HT-29 (cell line): ENCODE data around the gene TIMP2. TPM values are rescaled to one million over a fixed set of nuclear protein-coding genes. Genes with fewer than 3 reads are reported as not detected.
"Not testable (repeated sequence)": the region's sequence is repeated elsewhere in the genome, so short reads cannot be mapped to it uniquely, and the experiment has no call there.

Experiments used
- DNase-seq: peaks from one replicate; pipeline ENCODE4 v3.0.0-alpha.2; 2015; ENCODE audit warnings: low spot score
- total RNA-seq: library from RNA; depleted of rRNA; stranded (reverse); fragments of >200 nt; shearing (Covaris generic); gene quantifications from 2 replicates; pipeline ENCODE4 v1.2.3, GENCODE V29; 2014

Gene TIMP2
- total RNA-seq, 1 experiment from 2014 or later, result 12.6 TPM

DNA sequence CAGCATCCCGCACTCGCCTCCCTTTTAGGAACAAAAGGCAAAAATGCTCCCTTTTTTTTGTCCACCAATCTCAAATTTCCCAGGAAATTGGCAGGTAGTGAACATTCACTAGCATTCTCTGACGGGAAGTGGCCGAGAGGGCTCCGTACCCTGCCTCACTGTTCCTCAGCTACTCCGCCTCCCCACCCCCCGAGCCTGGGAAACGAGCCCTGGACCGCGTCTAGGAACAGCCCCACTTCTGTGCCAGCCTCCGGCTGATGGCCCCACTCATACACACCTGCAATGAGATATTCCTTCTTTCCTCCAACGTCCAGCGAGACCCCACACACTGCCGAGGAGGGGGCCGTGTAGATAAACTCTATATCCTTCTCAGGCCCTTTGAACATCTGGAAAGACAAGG, 54.6 kb downstream of the TIMP2 start:
- DNase-seq, result no peak

DNA sequence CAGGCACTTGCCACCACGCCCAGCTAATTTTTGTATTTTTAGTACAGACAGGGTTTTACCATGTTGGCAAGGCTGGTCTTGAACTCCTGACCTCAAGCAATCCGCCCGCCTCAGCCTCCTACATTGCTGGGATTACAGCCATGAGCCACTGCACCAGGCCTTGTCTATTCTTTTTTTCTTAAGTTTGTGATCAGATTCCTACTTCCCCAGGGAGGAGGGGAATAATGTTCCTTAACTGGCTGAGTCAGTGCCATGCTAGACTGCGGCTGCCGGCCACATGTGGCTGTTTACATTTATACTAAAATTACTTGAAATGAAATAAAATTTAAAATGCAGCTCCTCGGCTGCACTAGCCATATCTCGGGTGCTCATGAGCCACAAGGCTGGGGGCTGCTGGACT, 56.8 kb downstream of the TIMP2 start:
- no peak for DNase-seq

DNA sequence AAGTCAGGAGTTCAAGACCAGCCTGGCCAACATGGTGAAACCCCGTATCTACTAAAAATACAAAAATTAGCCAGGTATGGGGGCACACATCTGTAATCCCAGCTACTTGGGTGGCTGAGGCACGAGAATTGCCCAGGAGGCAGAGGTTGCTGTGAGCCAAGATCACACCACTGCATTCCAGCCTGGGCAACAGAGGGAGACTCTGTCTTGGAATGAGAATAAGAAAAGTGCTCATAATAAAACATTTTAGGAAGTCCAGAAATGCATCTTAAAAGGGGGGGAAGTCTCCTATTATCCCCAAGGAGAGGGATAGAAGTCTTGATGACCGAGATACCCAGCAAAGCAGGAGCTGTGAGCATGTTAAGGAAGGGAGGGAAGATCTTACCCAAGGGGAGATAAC, 58.1 kb downstream of the TIMP2 start:
- not testable (repeated sequence) for DNase-seq

DNA sequence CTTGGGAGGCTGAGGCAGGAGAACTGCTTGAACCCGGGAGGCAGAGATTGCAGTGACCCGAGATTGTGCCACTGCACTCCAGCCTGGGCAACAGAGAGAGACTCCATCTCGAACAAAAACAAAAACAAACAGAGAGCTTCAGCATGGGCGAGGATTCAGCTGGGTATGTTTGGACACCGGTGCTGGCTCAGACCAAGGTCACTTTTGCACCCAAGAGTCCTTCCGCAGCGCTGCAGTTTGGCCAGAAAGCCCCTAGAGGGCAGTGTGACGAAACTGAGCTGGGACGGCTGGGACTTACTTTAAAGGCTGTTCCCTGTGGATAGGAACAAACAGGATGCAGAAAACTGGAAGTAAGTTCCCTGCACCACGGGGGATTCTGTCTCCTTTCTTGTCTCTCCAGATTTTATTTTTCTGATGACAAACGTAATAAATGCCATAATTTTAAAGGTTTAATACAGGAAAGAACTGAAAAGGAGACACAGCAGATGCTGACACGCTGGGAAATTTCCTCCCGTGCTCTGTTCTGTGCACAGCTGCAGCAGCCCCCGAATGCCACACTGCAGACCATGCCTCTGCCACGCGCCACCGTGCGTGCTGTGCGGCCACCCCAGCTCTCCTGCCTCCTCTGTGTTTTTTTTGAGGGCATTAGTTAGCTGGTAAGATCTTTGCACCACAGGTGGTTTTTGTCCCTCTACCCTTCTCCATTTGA, 59.4 kb downstream of the TIMP2 start:
- peak; percentile 93 for DNase-seq

DNA sequence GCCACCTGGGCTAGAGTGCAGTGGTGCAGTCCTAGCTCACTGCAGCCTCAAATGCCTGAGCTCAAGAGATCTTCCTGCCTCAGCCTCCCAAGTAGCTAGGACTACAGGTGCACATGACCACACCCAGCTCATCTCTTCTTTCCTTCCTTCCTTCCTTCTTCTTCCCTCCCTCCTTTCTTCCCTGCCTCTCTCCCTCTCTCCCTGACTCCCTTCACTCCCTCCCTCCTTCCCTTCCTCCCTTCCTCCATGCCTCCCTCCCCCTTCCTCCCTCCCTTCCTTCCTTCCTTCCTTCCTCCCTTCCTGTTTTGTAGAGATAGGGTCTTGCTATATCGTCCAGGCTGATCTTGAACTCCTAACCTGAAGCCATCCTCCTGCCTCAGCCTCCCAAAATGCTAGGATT, 61.1 kb downstream of the TIMP2 start:
- DNase-seq, result no peak

DNA sequence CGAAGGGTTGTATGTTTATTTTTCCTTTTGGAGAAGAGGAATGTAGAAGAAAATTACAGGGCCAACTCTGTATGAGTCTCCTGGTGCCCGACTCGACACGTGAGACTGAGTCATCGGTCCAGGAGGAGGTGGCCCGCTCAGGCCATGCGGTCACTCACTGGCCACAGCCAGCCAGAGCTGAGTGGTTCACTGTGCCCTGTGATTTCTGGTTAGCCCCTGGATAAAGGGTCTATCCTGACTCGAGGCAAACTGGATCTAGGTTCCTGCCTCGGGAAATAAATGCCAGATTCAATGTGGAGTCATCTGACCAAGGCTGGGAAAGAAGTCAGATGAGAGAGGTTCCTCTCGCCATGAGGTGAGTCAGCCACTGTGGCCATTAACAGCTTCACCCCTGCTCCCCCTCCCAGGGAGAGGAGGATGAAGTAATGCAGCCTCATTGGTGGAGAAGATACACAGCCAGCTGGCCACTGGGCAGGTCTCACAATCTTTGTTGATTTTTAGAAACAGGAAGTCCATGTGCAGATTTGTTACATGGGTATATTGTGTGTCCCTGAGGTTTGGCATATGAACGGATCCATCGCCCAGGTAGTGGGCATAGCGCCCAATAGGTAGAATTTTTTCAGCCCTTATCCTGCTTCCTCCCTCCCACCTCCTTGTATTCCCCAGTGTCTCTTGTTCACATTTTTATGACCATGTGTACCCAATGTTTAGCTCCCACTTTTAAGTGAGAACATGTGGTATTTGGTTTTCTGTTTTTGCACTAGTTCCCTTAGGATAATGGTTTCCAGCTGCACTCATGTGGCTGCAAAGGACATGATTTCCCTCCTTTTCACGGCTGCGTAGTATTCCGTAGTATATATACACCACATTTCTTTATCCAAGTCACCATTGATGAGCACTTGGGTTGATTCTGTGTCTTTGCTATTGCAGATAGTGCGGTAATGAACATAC, 62.8 kb downstream of the TIMP2 start:
- peak; percentile 87 for DNase-seq

DNA sequence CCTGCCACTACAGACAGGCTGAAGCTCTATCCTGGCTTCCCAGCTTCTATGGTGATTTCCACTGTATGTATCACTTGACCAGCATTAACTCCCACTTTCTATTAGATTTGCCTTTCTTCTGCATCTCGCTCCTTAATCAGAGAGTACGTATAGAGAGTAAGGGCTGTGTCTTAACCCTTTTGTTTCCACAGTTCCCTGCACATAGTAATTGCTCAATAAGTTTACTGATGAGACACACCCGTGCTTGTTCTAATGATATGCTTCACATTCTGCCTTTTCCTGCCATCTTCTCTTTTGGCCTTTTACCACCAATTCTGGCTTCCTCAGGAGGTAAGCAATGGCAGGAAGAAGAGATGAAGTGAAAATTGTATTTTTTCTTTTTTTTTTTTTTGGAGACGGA, 64.0 kb downstream of the TIMP2 start:
- DNase-seq, result no peak

DNA sequence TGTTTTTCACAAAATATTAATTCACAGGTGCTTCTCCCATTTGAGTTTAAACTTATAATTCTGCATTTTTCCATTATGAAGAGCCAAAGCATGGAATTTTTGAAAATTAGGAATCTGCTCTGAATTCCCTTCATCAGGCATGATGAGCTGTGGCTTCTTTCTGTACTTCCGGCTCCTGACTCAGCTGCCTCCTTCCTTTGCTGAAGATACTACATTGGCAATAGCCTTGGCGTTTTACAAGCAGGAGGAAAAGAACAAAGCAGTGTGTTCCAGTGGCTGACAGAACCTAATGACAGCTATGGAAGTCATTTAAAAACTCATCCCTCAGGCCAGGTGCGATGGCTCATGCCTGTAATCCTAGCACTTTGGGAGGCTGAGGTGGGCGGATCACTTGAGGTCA, 66.1 kb downstream of the TIMP2 start:
- no peak for DNase-seq

DNA sequence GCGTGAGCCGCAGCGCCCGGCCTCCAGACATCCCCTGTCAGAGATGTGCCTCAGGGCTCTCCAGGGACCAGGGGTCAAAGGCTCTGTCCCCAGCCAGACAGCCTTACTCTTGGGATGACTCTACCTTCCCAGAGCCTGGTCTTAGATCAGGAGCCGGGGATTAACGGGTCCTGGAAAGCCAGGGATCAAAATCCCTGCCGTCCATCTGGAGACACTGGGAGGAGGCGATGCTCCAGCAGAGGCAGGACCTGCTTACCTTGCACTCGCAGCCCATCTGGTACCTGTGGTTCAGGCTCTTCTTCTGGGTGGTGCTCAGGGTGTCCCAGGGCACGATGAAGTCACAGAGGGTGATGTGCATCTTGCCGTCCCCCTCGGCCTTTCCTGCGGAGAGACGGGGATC, 67.9 kb downstream of the TIMP2 start:
- DNase-seq, result no peak

DNA sequence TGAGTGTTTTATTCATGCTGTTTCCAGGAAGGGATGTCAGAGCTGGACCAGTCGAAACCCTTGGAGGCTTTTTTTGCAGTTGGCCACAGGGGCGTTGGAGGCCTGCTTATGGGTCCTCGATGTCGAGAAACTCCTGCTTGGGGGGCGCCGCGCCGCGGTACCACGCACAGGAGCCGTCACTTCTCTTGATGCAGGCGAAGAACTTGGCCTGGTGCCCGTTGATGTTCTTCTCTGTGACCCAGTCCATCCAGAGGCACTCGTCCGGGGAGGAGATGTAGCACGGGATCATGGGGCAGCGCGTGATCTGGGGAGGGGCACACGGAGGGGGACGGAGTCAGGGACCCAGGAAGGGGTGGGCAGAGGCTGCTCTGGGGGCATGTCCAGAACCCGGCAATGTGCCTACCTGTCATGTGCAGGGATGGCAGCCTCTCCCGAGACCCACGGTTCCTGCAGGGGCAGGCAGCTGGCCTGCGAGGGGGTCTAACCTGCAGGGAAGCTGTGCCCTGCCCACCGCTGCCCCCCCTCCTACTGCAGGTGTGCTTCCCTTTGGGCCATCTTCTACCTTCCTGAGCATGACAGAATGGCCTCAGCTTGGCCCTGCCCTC, 69.5 kb downstream of the TIMP2 start:
- no peak for DNase-seq

DNA sequence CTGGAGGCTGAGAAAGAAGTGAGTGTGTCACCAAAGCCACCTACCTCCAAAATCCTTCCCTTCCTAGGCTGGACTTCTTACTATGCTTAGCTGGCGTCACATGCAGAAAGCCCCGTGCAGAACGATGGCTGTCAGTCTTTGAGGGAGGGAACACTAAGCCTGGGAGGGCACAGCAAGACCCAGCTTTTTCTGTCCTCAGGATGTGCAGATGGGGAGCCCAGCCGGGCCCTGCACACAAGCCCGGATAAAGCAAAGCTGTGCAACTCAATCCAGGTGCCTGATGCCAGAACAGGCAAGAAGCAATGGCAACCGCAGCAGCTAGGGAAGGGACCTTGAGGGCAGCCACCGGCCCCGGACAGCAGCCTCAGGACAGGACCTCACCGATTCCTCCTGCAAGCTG, 70.7 kb downstream of the TIMP2 start:
- DNase-seq, result no peak

DNA sequence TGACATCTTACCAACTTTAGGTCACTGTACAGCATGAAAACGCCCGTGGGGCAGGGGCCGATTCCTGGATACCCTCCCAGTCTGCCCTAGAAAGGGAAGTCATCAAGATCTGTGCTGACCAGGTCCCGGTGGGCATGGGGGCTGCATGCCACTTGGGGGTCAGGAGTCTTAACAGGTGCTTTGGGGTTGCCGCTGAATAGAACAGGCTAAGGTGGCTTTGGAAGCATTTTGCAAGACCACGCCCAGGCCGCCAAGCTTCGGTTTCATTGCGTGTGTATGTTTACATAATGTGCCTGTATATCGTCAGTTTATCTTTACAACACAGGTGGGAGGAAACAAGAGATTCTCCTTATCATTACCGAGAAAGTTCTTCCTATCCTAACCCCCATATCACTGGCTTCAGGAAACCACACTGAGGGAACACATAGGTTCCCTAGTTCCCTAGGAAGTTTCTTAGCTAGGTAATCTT, 71.2 kb downstream of the TIMP2 start:
- DNase-seq, result no peak

DNA sequence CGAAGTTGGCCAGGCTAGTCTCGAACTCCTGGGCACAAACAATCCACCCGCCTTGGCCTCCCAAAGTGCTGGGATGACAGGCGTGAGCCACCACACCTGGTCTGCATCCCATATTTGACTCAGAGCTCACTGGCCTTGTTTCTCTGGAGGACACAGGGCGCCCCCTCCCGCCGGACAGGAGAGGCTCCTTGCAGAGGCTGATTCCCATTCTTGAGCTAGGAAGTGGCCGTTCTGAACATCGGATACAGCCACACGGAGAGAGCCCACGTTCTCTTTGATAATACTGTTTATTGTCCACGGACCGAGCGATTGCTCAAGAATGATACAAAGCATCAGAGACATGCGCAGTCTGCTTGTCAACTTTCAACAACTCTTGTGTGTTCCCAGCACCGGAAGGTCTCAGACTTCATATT, 72.5 kb downstream of the TIMP2 start:
- no peak for DNase-seq

DNA sequence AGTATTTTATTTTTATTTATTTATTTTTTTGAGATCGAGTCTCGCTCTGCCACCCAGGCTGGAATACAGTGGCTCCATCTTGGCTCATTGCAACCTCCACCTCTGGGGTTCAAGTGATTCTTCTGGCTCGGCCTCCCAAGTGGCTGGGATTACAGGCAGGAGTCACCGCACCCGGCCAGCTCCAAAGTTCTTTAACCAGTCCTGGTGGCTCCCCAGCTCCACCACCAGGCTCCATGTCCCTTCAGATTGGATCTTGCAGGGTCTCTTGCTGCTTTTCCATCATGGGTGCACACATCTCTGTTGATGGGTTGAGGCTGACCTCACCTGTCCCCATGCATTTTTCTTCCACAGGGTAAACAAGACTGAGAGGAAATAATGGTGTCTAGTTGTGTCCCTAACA, 76.2 kb downstream of the TIMP2 start:
- no peak for DNase-seq

DNA sequence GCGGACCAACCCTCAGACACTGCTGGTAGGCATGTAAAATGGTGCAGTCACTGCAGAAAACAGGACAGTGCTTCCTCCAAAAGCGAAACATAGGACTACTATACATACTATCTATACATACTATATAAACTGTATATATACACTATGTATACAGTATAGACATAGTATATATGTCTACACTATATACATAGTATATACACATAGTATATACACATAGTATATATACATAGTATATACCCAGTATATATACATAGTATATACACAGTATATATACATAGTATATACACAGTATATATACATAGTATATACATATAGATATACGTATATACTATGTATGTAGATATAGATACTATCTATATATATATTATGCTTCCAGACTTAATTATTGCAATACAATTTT, 78.1 kb downstream of the TIMP2 start:
- no peak for DNase-seq

DNA sequence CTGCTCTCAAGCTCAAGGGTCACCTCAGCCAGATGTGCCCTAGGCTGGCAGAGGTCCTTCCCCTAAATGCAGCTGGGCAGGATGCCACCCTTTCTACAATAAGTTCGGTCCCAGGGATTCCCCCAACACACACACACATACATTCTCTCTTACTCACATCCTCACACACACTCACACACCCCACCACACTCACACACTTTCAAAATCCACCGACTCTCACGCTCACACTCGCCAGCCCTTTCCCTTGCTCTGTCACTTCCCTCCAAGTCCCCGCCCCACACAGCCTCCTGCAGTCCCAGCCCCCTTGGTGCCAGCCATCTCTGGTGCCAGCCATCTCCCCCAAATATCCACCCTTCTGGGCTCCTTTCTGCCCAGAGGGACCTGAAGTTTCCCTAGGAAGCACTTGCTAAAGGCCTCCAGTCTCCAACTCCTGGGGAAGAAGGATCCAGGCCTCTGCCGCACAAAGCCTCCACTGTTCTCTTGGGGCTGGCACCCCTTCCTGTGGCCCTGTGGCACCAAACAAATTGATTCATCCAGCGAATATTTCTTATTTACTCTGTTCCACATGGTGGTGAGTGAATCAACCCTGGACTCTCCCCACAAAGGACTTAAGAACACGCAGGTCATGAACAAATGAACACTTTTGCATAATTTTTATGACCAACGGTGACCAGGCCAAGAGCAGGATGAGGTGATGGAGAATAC, 80.7 kb downstream of the TIMP2 start:
- no peak for DNase-seq

DNA sequence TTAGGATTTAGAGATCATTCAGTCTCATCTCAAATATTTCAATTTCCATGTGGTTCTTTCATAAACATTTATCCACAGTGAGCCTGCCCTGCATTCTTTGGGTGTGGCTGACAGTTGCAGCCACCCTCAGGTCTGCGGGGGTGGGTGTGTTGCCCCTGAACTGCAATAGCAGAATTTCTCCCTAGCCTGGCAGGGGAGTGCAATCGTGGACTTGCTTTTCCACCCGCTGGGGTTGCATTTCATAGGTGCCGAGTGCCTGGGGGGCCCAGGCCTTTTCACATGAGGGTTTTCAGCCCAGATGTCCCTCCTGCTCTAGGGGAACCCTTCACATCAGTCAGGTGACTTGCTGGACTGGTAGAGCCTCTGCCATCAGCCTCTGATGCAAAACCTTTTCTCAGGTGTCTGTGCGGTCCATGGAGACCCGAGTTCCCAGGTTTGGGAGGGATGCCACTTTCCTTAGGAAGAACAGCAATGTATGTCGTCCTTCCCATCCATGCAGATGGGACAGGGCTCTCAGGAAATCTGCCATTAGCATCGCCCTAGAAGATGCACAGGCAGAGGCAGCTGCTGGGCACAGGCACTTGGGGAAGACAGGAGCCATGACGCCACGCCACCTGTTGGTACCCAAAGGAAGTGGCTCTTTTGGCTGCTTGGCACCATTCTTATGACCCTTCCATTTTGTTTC, 82.2 kb downstream of the TIMP2 start:
- peak; percentile 77 for DNase-seq

DNA sequence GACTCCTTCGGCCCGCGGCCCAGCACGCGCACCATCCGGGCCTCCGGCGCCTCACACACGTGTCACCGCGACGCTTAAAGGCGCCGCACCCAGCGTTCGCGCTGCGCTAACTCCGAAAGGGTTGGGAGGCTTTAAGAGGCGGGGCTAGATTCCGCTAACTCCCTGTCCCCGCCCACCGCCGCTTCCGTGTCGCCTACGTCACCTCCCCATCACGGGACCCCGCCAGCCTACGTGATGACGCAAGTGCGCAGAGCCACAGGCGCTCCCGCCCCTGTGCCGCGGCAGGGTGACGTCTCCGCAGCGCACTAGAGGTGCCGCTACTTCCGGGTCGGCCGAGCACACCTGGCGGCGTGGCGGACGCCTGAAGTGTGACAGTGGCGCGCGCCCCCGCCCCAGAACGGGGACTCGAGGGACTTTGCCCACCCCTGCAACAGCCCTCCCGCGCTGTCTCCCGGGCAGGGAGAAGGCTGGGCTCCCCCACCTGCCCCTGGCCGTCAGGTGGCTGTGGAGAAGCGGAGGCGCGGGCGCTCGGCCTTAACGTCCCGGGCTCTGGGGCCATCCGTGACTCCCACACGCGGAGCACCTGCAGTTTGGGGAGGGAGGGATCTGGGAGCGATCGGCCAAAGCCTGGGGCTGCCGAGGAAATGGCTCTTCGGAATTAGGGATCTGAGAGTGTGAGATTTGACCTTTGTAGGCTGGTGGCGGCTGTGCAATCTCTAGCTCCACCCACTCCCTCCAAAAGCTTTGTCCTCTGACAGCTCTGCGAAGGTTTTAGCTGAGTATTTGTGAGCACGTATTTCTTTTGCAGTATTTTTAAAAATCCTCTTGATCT, 84.2 kb downstream of the TIMP2 start, which contains the start of gene USP36:
Gene USP36, minus strand, starts transcription at position 35 of the 832 bp plus-strand sequence. CDS start 4,451 bp downstream, outside the sequence.
- DNase-seq, result peak; percentile 99

DNA sequence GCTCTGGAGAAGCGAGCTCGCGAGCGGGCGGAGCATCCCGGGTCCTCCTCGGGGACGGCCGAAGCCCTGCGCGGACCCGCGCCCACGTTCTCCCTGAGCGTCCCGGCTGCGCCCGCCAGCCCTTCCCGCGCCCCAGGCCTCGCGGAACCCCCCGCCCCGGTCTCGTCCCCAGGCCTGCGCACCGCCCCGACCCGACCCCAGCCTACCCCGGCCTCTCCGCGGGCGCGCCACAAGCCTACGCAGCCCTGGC, 84.7 kb downstream of the TIMP2 start:
- DNase-seq, result no peak

DNA sequence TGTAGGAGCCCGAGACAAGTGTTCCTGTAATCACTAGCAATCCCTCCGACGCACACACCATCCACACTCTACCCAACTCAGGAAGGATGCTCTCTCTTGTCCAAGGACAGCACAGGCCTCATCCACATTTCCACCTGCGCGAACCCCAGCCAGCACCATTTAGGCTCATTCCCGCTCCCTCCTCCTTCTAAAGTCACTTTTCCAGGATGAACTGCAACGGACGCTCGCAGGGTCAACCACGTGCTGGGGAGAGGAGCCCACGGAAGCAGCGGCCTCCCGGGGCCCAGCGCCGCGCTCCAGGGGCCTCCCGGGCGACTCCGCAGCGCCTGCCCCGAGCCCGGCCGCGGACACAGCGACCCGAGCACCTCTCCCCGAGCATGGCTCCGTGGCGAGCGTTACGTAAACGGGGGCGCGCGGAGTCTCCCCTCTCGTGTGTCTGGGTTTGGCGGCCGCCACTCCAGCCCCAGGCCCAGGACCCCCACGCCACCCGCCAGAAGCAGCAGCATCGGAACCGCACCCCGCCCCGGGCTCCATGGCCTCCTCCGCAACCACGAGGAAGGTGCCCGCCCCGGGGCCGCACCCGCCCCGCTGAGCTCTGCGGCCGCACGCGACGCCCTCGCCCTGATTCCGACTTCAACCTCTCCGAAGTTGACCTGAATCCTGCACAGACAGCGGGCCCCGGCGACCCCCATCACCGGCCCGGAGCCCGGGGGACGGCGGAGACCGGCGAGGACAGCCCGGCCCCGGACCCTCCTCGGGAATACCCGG, 85.2 kb downstream of the TIMP2 start:
- DNase-seq, result peak; percentile 49
